ENCODE results near the gene ACOT13.
A peak's percentile ranks its signal among the peaks of the same experiment; 100 is the strongest.
"Not testable (repeated sequence)": the region's sequence is repeated elsewhere in the genome, so short reads cannot be mapped to it uniquely, and the experiment has no call there.

Gene ACOT13

GRCh38 chr6:24666641-24667377 lies at the start of gene ACOT13, which contains the start of gene TDP2:
Gene ACOT13 (plus strand): TSS chr6:24667077. CDS start chr6:24667264, 187 bp downstream.
Gene TDP2 (minus strand): TSS chr6:24666899. CDS start chr6:24666862, 37 bp downstream.
- Histone ChIP-seq H3K4me1 (ENCODE audit: insufficient read depth, low read length) (no peaks in the 10 kb centered on the region), H3K9ac (ENCODE audit: low read depth, low read length) (peak within 1 kb of the TSS; percentile 95), H3K36me3 (ENCODE audit: insufficient read depth, low read length) (peaks cover 17% of the 10 kb centered on the region; the same call in 1 of the 2 replicates), H3K9me3 (ENCODE audit: control insufficient read depth, insufficient read depth, low read length) (peaks cover 9% of the 10 kb centered on the region; the same call in 1 of the 2 replicates)

- H3K36me3 ChIP-seq (ENCODE audit: insufficient read depth, low read length) = no peaks in the 10 kb centered on the region
- no peaks in the 10 kb centered on the region for H3K4me1 ChIP-seq (ENCODE audit: insufficient read depth, low read length)
- H3K9me3 ChIP-seq (ENCODE audit: control insufficient read depth, insufficient read depth, low read length) = no peaks in the 10 kb centered on the region
- no peak overlapping the region for H3K9ac ChIP-seq (ENCODE audit: low read depth, low read length)
Measured at GRCh38 chr6:24619661-24620060, 47.2 kb upstream of the ACOT13 start.

GRCh38 chr6:24620637-24621036 lies 46.2 kb upstream of the ACOT13 start:
- no peak overlapping the region for H3K9ac ChIP-seq (ENCODE audit: low read depth, low read length)
- H3K4me1 ChIP-seq (ENCODE audit: insufficient read depth, low read length) = no peaks in the 10 kb centered on the region
- H3K9me3 ChIP-seq (ENCODE audit: control insufficient read depth, insufficient read depth, low read length) = no peaks in the 10 kb centered on the region
- no peaks in the 10 kb centered on the region for H3K36me3 ChIP-seq (ENCODE audit: insufficient read depth, low read length)

- Histone ChIP-seq H3K9me3 (ENCODE audit: control insufficient read depth, insufficient read depth, low read length) (no peaks in the 10 kb centered on the region), H3K36me3 (ENCODE audit: insufficient read depth, low read length) (no peaks in the 10 kb centered on the region)
Measured at GRCh38 chr6:24621626-24622289, 45.1 kb upstream of the ACOT13 start.

GRCh38 chr6:24630856-24631505 lies 35.9 kb upstream of the ACOT13 start:
- H3K36me3 ChIP-seq (ENCODE audit: insufficient read depth, low read length) = no peaks in the 10 kb centered on the region
- H3K9me3 ChIP-seq (ENCODE audit: control insufficient read depth, insufficient read depth, low read length) = no peaks in the 10 kb centered on the region
- no peak overlapping the region for H3K9ac ChIP-seq (ENCODE audit: low read depth, low read length)
- H3K4me1 ChIP-seq (ENCODE audit: insufficient read depth, low read length) = peaks cover 8% of the 10 kb centered on the region

More at GRCh38 chr6:24621626-24622289, 45.1 kb upstream of the ACOT13 start:
- no peaks in the 10 kb centered on the region for H3K4me1 ChIP-seq (ENCODE audit: insufficient read depth, low read length)
- H3K9ac ChIP-seq (ENCODE audit: low read depth, low read length) = no peak overlapping the region

GRCh38 chr6:24631671-24632070 lies 35.2 kb upstream of the ACOT13 start:
- Histone ChIP-seq H3K9ac (ENCODE audit: low read depth, low read length) (no peak overlapping the region), H3K4me1 (ENCODE audit: insufficient read depth, low read length) (peaks cover 8% of the 10 kb centered on the region), H3K36me3 (ENCODE audit: insufficient read depth, low read length) (no peaks in the 10 kb centered on the region), H3K9me3 (ENCODE audit: control insufficient read depth, insufficient read depth, low read length) (no peaks in the 10 kb centered on the region)

GRCh38 chr6:24632573-24632972 lies 34.3 kb upstream of the ACOT13 start:
- Histone ChIP-seq H3K9me3 (ENCODE audit: control insufficient read depth, insufficient read depth, low read length) (no peaks in the 10 kb centered on the region), H3K4me1 (ENCODE audit: insufficient read depth, low read length) (peaks cover 8% of the 10 kb centered on the region), H3K9ac (ENCODE audit: low read depth, low read length) (no peak overlapping the region), H3K36me3 (ENCODE audit: insufficient read depth, low read length) (no peaks in the 10 kb centered on the region)

- no peaks in the 10 kb centered on the region for H3K4me1 ChIP-seq (ENCODE audit: insufficient read depth, low read length)
- no peak overlapping the region for H3K9ac ChIP-seq (ENCODE audit: low read depth, low read length)
- no peaks in the 10 kb centered on the region for H3K9me3 ChIP-seq (ENCODE audit: control insufficient read depth, insufficient read depth, low read length)
- no peaks in the 10 kb centered on the region for H3K36me3 ChIP-seq (ENCODE audit: insufficient read depth, low read length)
Measured at GRCh38 chr6:24636681-24637080, 30.2 kb upstream of the ACOT13 start.

- no peaks in the 10 kb centered on the region for H3K9me3 ChIP-seq (ENCODE audit: control insufficient read depth, insufficient read depth, low read length)
- H3K4me1 ChIP-seq (ENCODE audit: insufficient read depth, low read length) = no peaks in the 10 kb centered on the region
- H3K36me3 ChIP-seq (ENCODE audit: insufficient read depth, low read length) = no peaks in the 10 kb centered on the region
- H3K9ac ChIP-seq (ENCODE audit: low read depth, low read length) = no peak overlapping the region
Measured at GRCh38 chr6:24640166-24640565, 26.7 kb upstream of the ACOT13 start.

- H3K9me3 ChIP-seq (ENCODE audit: control insufficient read depth, insufficient read depth, low read length); H3K9ac ChIP-seq (ENCODE audit: low read depth, low read length); H3K36me3 ChIP-seq (ENCODE audit: insufficient read depth, low read length); H3K4me1 ChIP-seq (ENCODE audit: insufficient read depth, low read length): not testable (repeated sequence)
Measured at GRCh38 chr6:24640631-24641030, 26.2 kb upstream of the ACOT13 start.

GRCh38 chr6:24642061-24642460 lies 24.8 kb upstream of the ACOT13 start:
- no peaks in the 10 kb centered on the region for H3K36me3 ChIP-seq (ENCODE audit: insufficient read depth, low read length)
- peaks cover 2% of the 10 kb centered on the region; the same call in 1 of the 2 replicates for H3K4me1 ChIP-seq (ENCODE audit: insufficient read depth, low read length)
- H3K9ac ChIP-seq (ENCODE audit: low read depth, low read length) = no peak overlapping the region
- no peaks in the 10 kb centered on the region for H3K9me3 ChIP-seq (ENCODE audit: control insufficient read depth, insufficient read depth, low read length)

- Histone ChIP-seq H3K36me3 (ENCODE audit: insufficient read depth, low read length) (no peaks in the 10 kb centered on the region), H3K4me1 (ENCODE audit: insufficient read depth, low read length) (peaks cover 2% of the 10 kb centered on the region; the same call in 1 of the 2 replicates), H3K9me3 (ENCODE audit: control insufficient read depth, insufficient read depth, low read length) (no peaks in the 10 kb centered on the region), H3K9ac (ENCODE audit: low read depth, low read length) (no peak overlapping the region)
Measured at GRCh38 chr6:24643920-24644319, 23.0 kb upstream of the ACOT13 start.

- no peaks in the 10 kb centered on the region for H3K9me3 ChIP-seq (ENCODE audit: control insufficient read depth, insufficient read depth, low read length)
- H3K9ac ChIP-seq (ENCODE audit: low read depth, low read length) = no peak overlapping the region
- no peaks in the 10 kb centered on the region for H3K36me3 ChIP-seq (ENCODE audit: insufficient read depth, low read length)
- H3K4me1 ChIP-seq (ENCODE audit: insufficient read depth, low read length) = peaks cover 2% of the 10 kb centered on the region; the same call in 1 of the 2 replicates
Measured at GRCh38 chr6:24644377-24644776, 22.5 kb upstream of the ACOT13 start.

- H3K9ac ChIP-seq (ENCODE audit: low read depth, low read length) = peak overlapping the region; percentile 56; the same call in 1 of the 2 replicates
- no peaks in the 10 kb centered on the region for H3K9me3 ChIP-seq (ENCODE audit: control insufficient read depth, insufficient read depth, low read length)
- H3K4me1 ChIP-seq (ENCODE audit: insufficient read depth, low read length) = peaks cover 2% of the 10 kb centered on the region; the same call in 1 of the 2 replicates
- peaks cover 7% of the 10 kb centered on the region for H3K36me3 ChIP-seq (ENCODE audit: insufficient read depth, low read length)
Measured at GRCh38 chr6:24646771-24647170, 20.1 kb upstream of the ACOT13 start.
